ENCODE measurements around the gene NTN1.

GRCh38 chr17:9115214-9116191 is 94.2 kb downstream of the NTN1 start:
- TF ChIP-seq CTCF (IDR thresholded peaks at IDR 0.05) (peak; percentile 17), EZH2 (IDR thresholded peaks at IDR 0.05) (no peak), EZH2phosphoT487 (IDR thresholded peaks at IDR 0.05) (no peak)
